Fibroblast of lung (primary cell): ENCODE results near the gene OTOA.

ENCODE experiments used
- CTCF ChIP-seq, 2 donors: IDR thresholded peaks in 1 of 2; conservative IDR thresholded peaks in 1 of 2; 1 replicate in 1 of 2; 2 replicates in 1 of 2; pipeline ENCODE4 v1.5.1; 2011 to 2012; ENCODE audit warnings: low read length in 2 of 2, control low read depth in 1 of 2, inconsistent platforms in 1 of 2, low read depth in 1 of 2, mild to moderate bottlenecking in 1 of 2
- EZH2 ChIP-seq: IDR thresholded peaks from 2 replicates; pipeline ENCODE4 v1.5.1; 2012; ENCODE audit warnings: low read length, control low read depth, mild to moderate bottlenecking; ENCODE audit errors: missing control alignments

GRCh38 chr16:21713549-21714368, 50.0 kb downstream of the OTOA start:
- TF ChIP-seq CTCF (conservative IDR thresholded peaks at IDR 0.05 in 1 of 2, IDR thresholded peaks at IDR 0.05 in 1 of 2; ENCODE audit: low read depth in 1 of 2, low read length in 2 of 2) (no peak), EZH2 (no peak)
